ACC112 (cell line): Measurements from ENCODE around the gene WWOX.

Source experiments
- H2AFZ ChIP-seq: fragments of 200-600 bp; sonication (generic); one replicate; pipeline ENCODE4 v1.6.0; 2017; ENCODE audit warnings: antibody characterized with exemption, low read length; ENCODE audit not compliant: unreplicated experiment
- H3K27ac ChIP-seq: fragments of 200-600 bp; sonication (generic); 2 replicates; pipeline ENCODE4 v1.5.1; 2014; ENCODE audit warnings: low read depth, mild to moderate bottlenecking, antibody characterized with exemption, low read length, moderate library complexity
- H3K27me3 ChIP-seq: fragments of 200-600 bp; sonication (generic); 2 replicates; pipeline ENCODE4 v1.6.1; 2014; ENCODE audit warnings: mild to moderate bottlenecking, antibody characterized with exemption, low read length, moderate library complexity, mixed read lengths; ENCODE audit not compliant: insufficient read depth
- H3K36me3 ChIP-seq: fragments of 200-600 bp; sonication (generic); 2 replicates; pipeline ENCODE4 v1.6.1; 2016; ENCODE audit warnings: mild to moderate bottlenecking, antibody characterized with exemption, low read length, moderate library complexity, mixed read lengths; ENCODE audit not compliant: insufficient read depth
- H3K4me1 ChIP-seq: fragments of 200-600 bp; sonication (generic); one replicate; pipeline ENCODE4 v1.6.1; 2016; ENCODE audit warnings: low read length, mixed read lengths; ENCODE audit not compliant: insufficient read depth, unreplicated experiment, control insufficient read depth
- H3K4me3 ChIP-seq: fragments of 200-600 bp; sonication (generic); 2 replicates; pipeline ENCODE4 v1.5.1; 2014; ENCODE audit warnings: mild to moderate bottlenecking, low read depth, low read length
- H3K79me2 ChIP-seq: fragments of 200-600 bp; sonication (generic); one replicate; pipeline ENCODE4 v1.6.0; 2016; ENCODE audit warnings: low read length; ENCODE audit not compliant: control insufficient read depth, unreplicated experiment, insufficient read depth

The WWOX gene

DNA sequence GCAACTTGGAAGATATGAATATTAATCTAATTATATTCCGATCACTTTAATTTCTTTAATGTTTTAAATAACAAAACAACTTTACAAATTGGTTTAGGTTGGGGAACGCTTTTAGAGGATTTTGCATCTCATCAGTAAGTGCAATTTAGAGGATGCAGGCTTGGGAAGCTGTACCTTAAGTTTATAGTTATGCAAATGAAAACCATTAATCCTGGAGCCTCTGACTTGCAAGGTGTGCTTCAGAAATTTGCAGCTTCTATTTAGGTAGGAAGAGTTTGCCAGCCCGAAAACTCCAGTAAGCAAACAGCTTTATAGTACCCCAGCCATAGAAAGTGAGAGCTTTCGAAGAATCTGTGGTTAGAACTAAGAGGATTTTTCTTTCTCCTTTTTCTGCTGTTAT is 954.1 kb downstream of the WWOX start:
- Histone ChIP-seq H3K27me3 (no peaks in the 10 kb centered on the region), H3K27ac (no peak overlapping the region), H3K4me3 (no peak overlapping the region)

DNA sequence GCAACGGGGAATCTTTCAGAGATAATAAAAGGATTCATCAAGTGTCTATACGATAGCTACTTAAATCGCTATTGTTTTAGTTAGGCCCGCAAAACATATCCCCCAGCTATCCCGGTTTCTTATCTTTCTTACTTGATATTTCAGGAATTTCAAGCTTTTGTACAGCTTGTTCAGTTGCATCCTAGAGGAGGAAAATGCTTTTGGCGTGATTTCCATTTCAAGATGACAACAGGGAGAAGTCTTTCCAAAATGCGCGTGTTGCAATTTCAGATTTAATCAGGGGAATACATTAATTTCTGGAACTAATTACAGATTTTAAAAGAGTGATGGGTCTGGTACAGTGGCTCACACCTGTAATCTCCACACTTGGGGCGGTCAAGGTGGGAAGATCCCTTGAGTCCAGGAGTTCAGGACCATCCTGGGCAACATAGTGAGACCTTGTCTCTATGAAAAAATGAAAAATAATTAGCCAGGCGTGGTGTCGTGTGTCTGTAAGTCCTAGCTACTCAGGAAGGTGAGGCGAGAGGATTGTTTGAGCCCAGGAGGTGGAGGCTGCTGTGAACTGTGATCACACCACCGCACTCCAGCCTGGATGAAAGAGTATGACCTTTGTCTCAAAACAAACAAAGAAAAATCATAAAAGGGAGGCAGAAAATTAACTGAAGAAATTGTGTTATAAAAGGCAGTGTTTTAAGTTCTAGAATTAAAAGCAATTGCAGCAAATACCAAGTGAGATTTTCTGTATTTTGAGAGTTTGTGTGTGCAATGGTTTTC is 954.9 kb downstream of the WWOX start:
- no peaks in the 10 kb centered on the region for H3K27me3 ChIP-seq
- H3K4me3 ChIP-seq = no peak overlapping the region
- no peak overlapping the region for H3K27ac ChIP-seq
- H3K4me1 ChIP-seq = no peaks in the 10 kb centered on the region
- H2AFZ ChIP-seq = no peak overlapping the region
- no peaks in the 10 kb centered on the region for H3K36me3 ChIP-seq
- H3K79me2 ChIP-seq = no peaks in the 10 kb centered on the region

More for the DNA sequence above, 954.1 kb downstream of the WWOX start:
- Histone ChIP-seq H3K4me1 (no peaks in the 10 kb centered on the region), H3K79me2 (no peaks in the 10 kb centered on the region), H2AFZ (no peak overlapping the region), H3K36me3 (no peaks in the 10 kb centered on the region)

DNA sequence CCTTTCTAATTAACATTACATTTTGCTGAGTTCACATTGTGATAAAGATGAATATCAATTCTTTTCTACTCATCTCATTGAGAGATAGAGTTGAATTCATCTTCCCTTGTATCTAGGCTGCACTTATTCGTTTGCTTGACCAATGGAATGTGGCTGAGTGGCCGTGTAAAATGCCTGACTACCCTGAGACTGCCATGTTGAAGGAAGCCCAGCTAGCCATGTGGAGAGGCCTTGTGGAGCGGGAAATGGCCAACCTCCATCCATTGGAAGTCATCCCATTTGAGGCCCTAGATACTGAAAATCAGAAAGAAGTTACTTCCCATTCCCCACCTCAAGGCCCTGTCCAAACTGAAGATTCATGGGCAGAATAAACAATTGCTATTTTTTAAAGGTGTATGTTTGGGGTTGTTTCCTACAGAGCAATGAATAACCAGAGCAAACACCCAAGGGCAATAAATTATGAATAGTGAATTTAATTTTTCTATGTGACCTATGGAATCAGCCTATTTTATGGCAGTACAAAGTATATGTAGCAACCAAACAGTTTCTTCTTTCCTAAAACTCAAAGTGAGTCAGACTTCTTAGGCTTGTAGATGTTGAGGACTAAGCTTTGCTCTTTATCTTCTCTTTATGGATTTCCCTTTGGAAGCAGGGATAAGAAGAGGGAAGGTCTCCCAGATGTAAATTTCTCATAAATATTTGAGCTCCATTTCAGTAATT is 956.0 kb downstream of the WWOX start:
- Histone ChIP-seq H3K36me3 (no peaks in the 10 kb centered on the region), H3K27me3 (no peaks in the 10 kb centered on the region), H2AFZ (no peak overlapping the region), H3K4me3 (no peak overlapping the region), H3K4me1 (no peaks in the 10 kb centered on the region), H3K79me2 (no peaks in the 10 kb centered on the region), H3K27ac (no peak overlapping the region)

- Histone ChIP-seq H3K27ac (no peak overlapping the region), H3K27me3 (no peaks in the 10 kb centered on the region), H3K79me2 (no peaks in the 10 kb centered on the region), H3K4me3 (no peak overlapping the region), H3K36me3 (no peaks in the 10 kb centered on the region), H2AFZ (no peak overlapping the region), H3K4me1 (no peaks in the 10 kb centered on the region)
These were observed 961.7 kb downstream of the WWOX start for GRCh38 chr16:79061181-79061580.

- Histone ChIP-seq H3K27me3 (no peaks in the 10 kb centered on the region), H2AFZ (no peak overlapping the region), H3K79me2 (no peaks in the 10 kb centered on the region), H3K36me3 (no peaks in the 10 kb centered on the region), H3K4me1 (no peaks in the 10 kb centered on the region), H3K4me3 (no peak overlapping the region), H3K27ac (no peak overlapping the region)
These were observed 962.9 kb downstream of the WWOX start for GRCh38 chr16:79062336-79062735.

DNA sequence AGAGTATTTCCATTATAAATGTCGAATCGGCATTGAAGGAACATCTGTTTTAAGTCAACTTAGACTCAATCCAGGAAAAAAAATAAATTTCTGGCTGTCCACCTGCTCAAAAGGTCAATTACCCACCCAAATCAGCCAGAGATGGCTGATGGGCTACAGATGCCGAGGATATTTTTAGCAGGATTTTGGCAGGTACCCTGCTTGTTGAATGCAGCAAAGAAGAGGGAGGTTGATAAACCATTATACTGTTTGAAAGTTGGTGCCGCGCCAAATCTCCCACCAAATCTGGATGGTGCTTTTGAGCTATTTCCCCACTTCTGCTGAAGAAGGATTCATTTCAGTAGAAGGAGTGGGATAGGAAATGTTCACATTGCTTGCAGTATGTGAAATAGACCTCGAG is 963.4 kb downstream of the WWOX start:
- Histone ChIP-seq H3K27me3 (no peaks in the 10 kb centered on the region), H3K4me1 (no peaks in the 10 kb centered on the region), H3K36me3 (no peaks in the 10 kb centered on the region), H3K27ac (no peak overlapping the region), H3K79me2 (no peaks in the 10 kb centered on the region), H2AFZ (no peak overlapping the region), H3K4me3 (no peak overlapping the region)

DNA sequence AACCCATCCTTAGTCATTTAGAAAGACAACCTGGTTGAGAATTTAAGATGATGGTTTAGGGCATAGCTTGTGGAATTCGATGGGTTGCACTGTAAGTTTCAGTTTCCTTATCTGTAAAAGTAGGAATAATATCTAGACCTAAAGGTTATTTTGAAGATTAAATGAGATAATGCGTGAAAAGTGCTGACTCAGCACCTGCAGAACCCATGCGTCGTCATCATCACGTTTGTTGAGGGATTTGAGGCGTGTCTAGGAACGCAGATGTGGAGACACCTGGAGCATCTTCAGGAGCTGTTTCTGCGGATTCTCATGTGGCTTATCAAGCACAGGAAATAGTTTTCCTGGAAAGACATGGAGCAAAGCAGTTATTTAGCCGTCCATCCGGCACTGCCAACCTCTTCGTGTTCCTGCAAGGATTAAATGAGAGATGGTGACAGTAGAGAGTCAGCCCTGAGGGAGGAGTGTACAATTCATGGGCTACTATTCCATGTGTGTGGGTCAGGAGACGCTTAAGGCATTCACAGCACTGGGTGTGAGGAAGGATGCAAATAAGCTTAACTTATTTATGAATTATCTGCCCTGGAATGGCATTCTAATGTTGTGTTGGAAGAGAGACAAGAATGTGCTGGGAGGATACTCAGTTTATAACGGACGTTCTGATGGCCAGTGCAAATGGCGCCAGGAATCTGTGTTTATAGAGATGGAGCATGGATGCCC is 965.0 kb downstream of the WWOX start:
- no peak overlapping the region for H3K4me3 ChIP-seq
- H3K79me2 ChIP-seq = no peaks in the 10 kb centered on the region
- no peak overlapping the region for H3K27ac ChIP-seq
- no peaks in the 10 kb centered on the region for H3K27me3 ChIP-seq
- H3K36me3 ChIP-seq = no peaks in the 10 kb centered on the region
- H3K4me1 ChIP-seq = no peaks in the 10 kb centered on the region
- H2AFZ ChIP-seq = no peak overlapping the region

DNA sequence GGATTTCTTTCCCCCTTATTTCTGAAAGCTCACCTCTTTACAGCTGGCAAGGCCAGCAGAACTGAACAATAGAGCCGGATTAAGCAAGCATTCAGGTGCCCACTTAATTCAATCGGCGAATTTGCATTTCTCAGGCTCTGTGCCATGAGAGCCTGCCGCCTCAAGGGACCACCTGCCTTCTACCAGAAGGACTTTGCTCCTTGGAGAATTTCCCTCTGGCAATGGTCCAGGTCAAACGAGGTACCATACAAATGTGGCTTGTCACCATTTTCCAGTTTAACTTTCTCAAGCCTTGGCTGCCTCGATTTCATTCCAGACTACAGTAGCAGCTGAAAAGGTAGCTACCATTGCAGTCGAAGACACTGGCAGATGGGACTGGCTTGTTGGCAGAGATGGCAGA is 967.1 kb downstream of the WWOX start:
- H2AFZ ChIP-seq = no peak overlapping the region
- H3K27ac ChIP-seq = no peak overlapping the region
- H3K4me3 ChIP-seq = no peak overlapping the region
- no peaks in the 10 kb centered on the region for H3K79me2 ChIP-seq
- H3K27me3 ChIP-seq = no peaks in the 10 kb centered on the region
- no peaks in the 10 kb centered on the region for H3K4me1 ChIP-seq
- H3K36me3 ChIP-seq = no peaks in the 10 kb centered on the region

- H3K27ac ChIP-seq = no peak overlapping the region
- H2AFZ ChIP-seq = no peak overlapping the region
- no peaks in the 10 kb centered on the region for H3K36me3 ChIP-seq
- H3K4me3 ChIP-seq = no peak overlapping the region
- H3K79me2 ChIP-seq = no peaks in the 10 kb centered on the region
- H3K4me1 ChIP-seq = no peaks in the 10 kb centered on the region
- H3K27me3 ChIP-seq = no peaks in the 10 kb centered on the region
These were observed 968.1 kb downstream of the WWOX start for GRCh38 chr16:79067600-79067999.

DNA sequence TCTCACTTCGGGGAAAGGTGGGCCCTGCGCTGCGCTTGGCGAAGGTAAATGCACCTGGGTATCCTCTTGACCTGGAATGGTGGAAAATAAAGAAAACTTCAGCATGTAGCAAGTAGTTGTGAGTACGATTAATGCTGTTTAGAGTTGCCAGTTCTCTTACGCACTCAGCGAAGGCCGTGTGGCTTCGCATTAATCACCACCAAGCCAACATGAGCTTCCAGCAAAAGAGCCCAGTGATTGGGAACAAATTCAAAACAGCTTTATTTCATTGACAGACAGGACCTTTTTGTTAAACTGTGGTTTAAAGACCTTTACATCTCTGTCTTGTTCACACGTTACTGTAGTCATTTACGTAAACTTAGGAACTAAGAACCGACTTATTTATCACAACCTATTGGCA is 969.7 kb downstream of the WWOX start:
- no peaks in the 10 kb centered on the region for H3K27me3 ChIP-seq
- H3K27ac ChIP-seq = no peak overlapping the region
- H3K36me3 ChIP-seq = no peaks in the 10 kb centered on the region

More for the DNA sequence above, 969.7 kb downstream of the WWOX start:
- no peak overlapping the region for H2AFZ ChIP-seq
- H3K4me1 ChIP-seq = no peaks in the 10 kb centered on the region
- H3K79me2 ChIP-seq = no peaks in the 10 kb centered on the region
- H3K4me3 ChIP-seq = no peak overlapping the region
